ENCODE data around the gene MILR1. TPM values are rescaled to one million over a fixed set of nuclear protein-coding genes. Genes with fewer than 3 reads are reported as not detected.
"Not testable (repeated sequence)": the region's sequence is repeated elsewhere in the genome, so short reads cannot be mapped to it uniquely, and the experiment has no call there.

Gene MILR1
- total and polyA plus RNA-seq, 8 donors = 2.6 to 34.4 (median 4.7) TPM

- no peak overlapping the region for H3K4me3 ChIP-seq
- TF ChIP-seq CTCF (IDR thresholded peaks at IDR 0.05) = peak; percentile 52 to 71
- H3K9me3 ChIP-seq = no peaks in the 10 kb centered on the region
- H3K27ac ChIP-seq = no peak overlapping the region
- H3K36me3 ChIP-seq = peaks cover 0 to 61% of the 10 kb centered on the region in 2 donors
- no peaks in the 10 kb centered on the region for H3K27me3 ChIP-seq
- intact Hi-C loops (cut with DNase I) = loop anchor here in 1 of 2 donors (5.0 to 10.0 kb wide), 2 partner anchors 69 to 166 kb away; no protein-coding TSS in a partner anchor
- peak in 1 of 4 donors; percentile 43 for DNase-seq
- ATAC-seq = peak; percentile 79
- peaks cover 11 to 46% of the 10 kb centered on the region in 2 donors for H3K4me1 ChIP-seq
Measured at GRCh38 chr17:64491034-64491860, 42.3 kb downstream of the MILR1 start.

DNA sequence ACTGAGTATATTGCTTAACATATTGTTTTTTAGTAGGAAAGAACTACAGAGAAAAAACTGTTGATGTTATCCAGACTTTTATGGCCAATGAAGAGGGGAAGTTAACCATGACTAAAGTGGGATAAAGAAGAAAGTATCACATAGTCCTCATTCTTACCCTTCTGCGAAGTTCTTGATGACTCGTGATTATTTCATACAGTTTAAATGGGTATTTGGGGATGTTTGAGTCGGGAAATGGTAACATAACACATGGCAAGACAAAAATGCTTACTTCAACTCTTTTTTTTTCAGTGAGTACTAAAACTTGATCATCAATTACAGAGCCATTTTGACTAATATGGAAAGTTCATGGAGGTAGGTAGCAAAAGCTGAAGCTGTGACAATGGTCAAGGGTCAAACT, 43.1 kb downstream of the MILR1 start:
- H3K27me3 ChIP-seq = no peaks in the 10 kb centered on the region
- peaks cover 0 to 54% of the 10 kb centered on the region in 2 donors for H3K36me3 ChIP-seq
- H3K4me3 ChIP-seq = no peak overlapping the region
- peaks cover 11 to 50% of the 10 kb centered on the region in 2 donors for H3K4me1 ChIP-seq
- intact Hi-C loops (cut with DNase I) = loop anchor here in 1 of 2 donors (5.0 to 10.0 kb wide), 2 partner anchors 70 to 167 kb away; no protein-coding TSS in a partner anchor
- no peaks in the 10 kb centered on the region for H3K9me3 ChIP-seq
- H3K27ac ChIP-seq = no peak overlapping the region
- TF ChIP-seq CTCF (IDR thresholded peaks at IDR 0.05) = no peak
- ATAC-seq (no peak), DNase-seq (no peak)

GRCh38 chr17:64492481-64493109, 43.7 kb downstream of the MILR1 start:
- no peaks in the 10 kb centered on the region for H3K27me3 ChIP-seq
- DNase-seq = no peak
- intact Hi-C loops (cut with DNase I) = loop anchor here in 1 of 2 donors (5.0 to 10.0 kb wide), 2 partner anchors 70 to 168 kb away; no protein-coding TSS in a partner anchor
- H3K27ac ChIP-seq = no peak overlapping the region
- no peaks in the 10 kb centered on the region for H3K9me3 ChIP-seq
- TF ChIP-seq CTCF (IDR thresholded peaks at IDR 0.05) = peak; percentile 36 to 41
- H3K36me3 ChIP-seq = peaks cover 0 to 49% of the 10 kb centered on the region in 2 donors
- H3K4me1 ChIP-seq = peaks cover 16 to 56% of the 10 kb centered on the region in 2 donors
- no peak for ATAC-seq
- no peak overlapping the region for H3K4me3 ChIP-seq

GRCh38 chr17:64494121-64494520, 45.2 kb downstream of the MILR1 start:
- H3K36me3 ChIP-seq = peaks cover 0 to 48% of the 10 kb centered on the region in 2 donors
- intact Hi-C loops (cut with DNase I) = loop anchor here in 1 of 2 donors (5.0 to 10.0 kb wide), 2 partner anchors 72 to 169 kb away; no protein-coding TSS in a partner anchor

GRCh38 chr17:64495300-64495699, 46.4 kb downstream of the MILR1 start:
- Histone ChIP-seq H3K4me1 (peaks cover 21 to 83% of the 10 kb centered on the region in 2 donors), H3K36me3 (peaks cover 2 to 48% of the 10 kb centered on the region in 2 donors), H3K4me3 (peak overlapping the region in 1 of 2 donors; percentile 75)
- not testable (repeated sequence) for H3K27me3 ChIP-seq, DNase-seq, H3K27ac ChIP-seq, H3K9me3 ChIP-seq, ATAC-seq
- intact Hi-C loops (cut with DNase I) = loop anchor here in 1 of 2 donors (10.0 kb wide), 1 partner anchor 170 kb away; no protein-coding TSS in a partner anchor

More at GRCh38 chr17:64494121-64494520, 45.2 kb downstream of the MILR1 start:
- H3K27me3 ChIP-seq = no peaks in the 10 kb centered on the region
- DNase-seq (no peak), ATAC-seq (no peak)
- peaks cover 21 to 71% of the 10 kb centered on the region in 2 donors for H3K4me1 ChIP-seq
- no peak for TF ChIP-seq CTCF (IDR thresholded peaks at IDR 0.05)
- no peak overlapping the region for H3K27ac ChIP-seq
- no peaks in the 10 kb centered on the region for H3K9me3 ChIP-seq
- H3K4me3 ChIP-seq = no peak overlapping the region
